ENCODE measurements around the gene C16orf89. TPM values are rescaled to one million over a fixed set of nuclear protein-coding genes. Genes with fewer than 3 reads are reported as not detected.
A peak's percentile ranks its signal among the peaks of the same experiment; 100 is the strongest.
"Not testable (repeated sequence)": the region's sequence is repeated elsewhere in the genome, so short reads cannot be mapped to it uniquely, and the experiment has no call there.

Gene C16orf89
- total RNA-seq, 1 donor, result not detected

GRCh38 chr16:5085716-5086115, 20.0 kb upstream of the C16orf89 start:
- DNase-seq (ENCODE audit: low read depth in 2 of 3, low spot score in 2 of 3), result not testable (repeated sequence)

- peak in 1 of 3 donors; percentile 50 for DNase-seq (ENCODE audit: low read depth in 2 of 3, low spot score in 2 of 3)
Observed at GRCh38 chr16:5084802-5085201, 19.0 kb upstream of the C16orf89 start.

GRCh38 chr16:5084099-5084731, 18.5 kb upstream of the C16orf89 start:
- DNase-seq (ENCODE audit: low read depth in 2 of 3, low spot score in 2 of 3), result not testable (repeated sequence)

- DNase-seq (ENCODE audit: low read depth in 2 of 3, low spot score in 2 of 3), result not testable (repeated sequence)
Observed at GRCh38 chr16:5083646-5084045, 17.9 kb upstream of the C16orf89 start.

GRCh38 chr16:5080996-5081395, 15.2 kb upstream of the C16orf89 start:
- not testable (repeated sequence) for DNase-seq (ENCODE audit: low read depth in 2 of 3, low spot score in 2 of 3)

GRCh38 chr16:5080461-5080860, 14.7 kb upstream of the C16orf89 start:
- DNase-seq (ENCODE audit: low read depth in 2 of 3, low spot score in 2 of 3), result not testable (repeated sequence)

GRCh38 chr16:5078626-5079025, 12.9 kb upstream of the C16orf89 start:
- no peak for DNase-seq (ENCODE audit: low read depth in 2 of 3, low spot score in 2 of 3)

- DNase-seq (ENCODE audit: low read depth in 2 of 3, low spot score in 2 of 3), result no peak
Observed at GRCh38 chr16:5077304-5077703, 11.5 kb upstream of the C16orf89 start.

- no peak for DNase-seq (ENCODE audit: low read depth in 2 of 3, low spot score in 2 of 3)
Observed at GRCh38 chr16:5075637-5076036, 9.9 kb upstream of the C16orf89 start.

GRCh38 chr16:5073771-5074170, 8.0 kb upstream of the C16orf89 start:
- not testable (repeated sequence) for DNase-seq (ENCODE audit: low read depth in 2 of 3, low spot score in 2 of 3)

GRCh38 chr16:5073279-5073629, 7.5 kb upstream of the C16orf89 start:
- DNase-seq (ENCODE audit: low read depth in 2 of 3, low spot score in 2 of 3), result no peak

GRCh38 chr16:5072334-5073278, 6.8 kb upstream of the C16orf89 start:
- DNase-seq (ENCODE audit: low read depth in 2 of 3, low spot score in 2 of 3), result no peak

- peak; percentile 81 to 89 (median 86) for DNase-seq (ENCODE audit: low read depth in 2 of 3, low spot score in 2 of 3)
Observed at GRCh38 chr16:5071681-5072333, 6.1 kb upstream of the C16orf89 start, which contains the start of gene ALG1. Gene ALG1 (plus strand): TSS chr16:5071843. CDS start chr16:5071850, 7 bp downstream.

- DNase-seq (ENCODE audit: low read depth in 2 of 3, low spot score in 2 of 3), result no peak
Observed at GRCh38 chr16:5071341-5071680, 5.6 kb upstream of the C16orf89 start.

- DNase-seq (ENCODE audit: low read depth in 2 of 3, low spot score in 2 of 3), result no peak
Observed at GRCh38 chr16:5070431-5071186, 4.9 kb upstream of the C16orf89 start.

- DNase-seq (ENCODE audit: low read depth in 2 of 3, low spot score in 2 of 3), result no peak
Observed at GRCh38 chr16:5069854-5070253, 4.1 kb upstream of the C16orf89 start.

GRCh38 chr16:5069048-5069447, 3.3 kb upstream of the C16orf89 start:
- no peak for DNase-seq (ENCODE audit: low read depth in 2 of 3, low spot score in 2 of 3)

GRCh38 chr16:5066511-5066910, 755 bp upstream of the C16orf89 start:
- no peak for DNase-seq (ENCODE audit: low read depth in 2 of 3, low spot score in 2 of 3)

GRCh38 chr16:5065326-5065725, 430 bp downstream of the C16orf89 start:
- DNase-seq (ENCODE audit: low read depth in 2 of 3, low spot score in 2 of 3), result no peak

- DNase-seq (ENCODE audit: low read depth in 2 of 3, low spot score in 2 of 3), result no peak
Observed at GRCh38 chr16:5064915-5065314, 841 bp downstream of the C16orf89 start.

Measured in hematopoietic multipotent progenitor cell (in vitro differentiated cells).